Mesothelial cell of epicardium (in vitro differentiated cells): ENCODE data around the gene DCLRE1B. TPM values are rescaled to one million over a fixed set of nuclear protein-coding genes. Genes with fewer than 3 reads are reported as not detected.

ENCODE experiments used
- DNase-seq, 2 experiments: peaks; one replicate each; pipeline ENCODE4 v3.0.0; 2021; ENCODE audit warnings: low spot score in 2 of 2; ENCODE audit not compliant: unreplicated experiment in 2 of 2
- H3K27ac Mint-ChIP-seq: 2 replicates; pipeline ENCODE4 v1.8.0; 2021; ENCODE audit warnings: mixed read lengths
- H3K27me3 Mint-ChIP-seq: 2 replicates; pipeline ENCODE4 v1.8.0; 2021; ENCODE audit warnings: low read depth, mixed read lengths
- H3K36me3 Mint-ChIP-seq: 2 replicates; pipeline ENCODE4 v1.8.0; 2021; ENCODE audit warnings: mixed read lengths
- H3K4me1 Mint-ChIP-seq: 2 replicates; pipeline ENCODE4 v1.8.0; 2021; ENCODE audit warnings: mixed read lengths
- H3K4me3 Mint-ChIP-seq: 2 replicates; pipeline ENCODE4 v1.8.0; 2021; ENCODE audit warnings: mild to moderate bottlenecking, moderate library complexity, mixed read lengths
- H3K9me3 Mint-ChIP-seq: 2 replicates; pipeline ENCODE4 v1.8.0; 2021; ENCODE audit warnings: mixed read lengths
- total RNA-seq: library from RNA; stranded (reverse); gene quantifications from 3 replicates; pipeline ENCODE4 v1.2.1, GENCODE V29; 2021
- TF ChIP-seq, protein P1 (sequence below): fragments of 200-600 bp; sonication (generic); IDR thresholded peaks from one replicate; pipeline ENCODE4 v1.5.0; 2021; ENCODE audit warnings: antibody characterized with exemption; ENCODE audit not compliant: unreplicated experiment

DCLRE1B gene
- total RNA-seq, 1 donor from 2014 or later: 9.5 TPM

- H3K27me3 Mint-ChIP-seq: no peaks in the 10 kb centered on the region
- H3K4me3 Mint-ChIP-seq: no peak overlapping the region
- no peaks in the 10 kb centered on the region for H3K9me3 Mint-ChIP-seq
- no peak overlapping the region for H3K27ac Mint-ChIP-seq
- H3K36me3 Mint-ChIP-seq: no peaks in the 10 kb centered on the region
- DNase-seq: no peak
- TF ChIP-seq, protein P1, sequence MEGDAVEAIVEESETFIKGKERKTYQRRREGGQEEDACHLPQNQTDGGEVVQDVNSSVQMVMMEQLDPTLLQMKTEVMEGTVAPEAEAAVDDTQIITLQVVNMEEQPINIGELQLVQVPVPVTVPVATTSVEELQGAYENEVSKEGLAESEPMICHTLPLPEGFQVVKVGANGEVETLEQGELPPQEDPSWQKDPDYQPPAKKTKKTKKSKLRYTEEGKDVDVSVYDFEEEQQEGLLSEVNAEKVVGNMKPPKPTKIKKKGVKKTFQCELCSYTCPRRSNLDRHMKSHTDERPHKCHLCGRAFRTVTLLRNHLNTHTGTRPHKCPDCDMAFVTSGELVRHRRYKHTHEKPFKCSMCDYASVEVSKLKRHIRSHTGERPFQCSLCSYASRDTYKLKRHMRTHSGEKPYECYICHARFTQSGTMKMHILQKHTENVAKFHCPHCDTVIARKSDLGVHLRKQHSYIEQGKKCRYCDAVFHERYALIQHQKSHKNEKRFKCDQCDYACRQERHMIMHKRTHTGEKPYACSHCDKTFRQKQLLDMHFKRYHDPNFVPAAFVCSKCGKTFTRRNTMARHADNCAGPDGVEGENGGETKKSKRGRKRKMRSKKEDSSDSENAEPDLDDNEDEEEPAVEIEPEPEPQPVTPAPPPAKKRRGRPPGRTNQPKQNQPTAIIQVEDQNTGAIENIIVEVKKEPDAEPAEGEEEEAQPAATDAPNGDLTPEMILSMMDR: no peak
- no peaks in the 10 kb centered on the region for H3K4me1 Mint-ChIP-seq
Measured at GRCh38 chr1:113870778-113871177, 34.3 kb upstream of the DCLRE1B start.

GRCh38 chr1:113871597-113872113 is 33.5 kb upstream of the DCLRE1B start, which contains the start of gene PTPN22:
Gene PTPN22, minus strand, starts transcription at chr1:113871712.
- H3K27ac Mint-ChIP-seq: no peak within 1 kb of the TSS
- no peaks in the 10 kb centered on the region for H3K9me3 Mint-ChIP-seq
- no peak within 1 kb of the TSS for H3K4me3 Mint-ChIP-seq
- no peak for DNase-seq
- TF ChIP-seq, protein P1: no peak
- no peaks in the 10 kb centered on the region for H3K27me3 Mint-ChIP-seq
- H3K4me1 Mint-ChIP-seq: no peaks in the 10 kb centered on the region
- H3K36me3 Mint-ChIP-seq: no peaks in the 10 kb centered on the region

GRCh38 chr1:113872219-113872935 is 32.7 kb upstream of the DCLRE1B start:
- no peak for DNase-seq
- TF ChIP-seq, protein P1: no peak
- Mint-ChIP-seq H3K36me3 (no peaks in the 10 kb centered on the region), H3K27me3 (no peaks in the 10 kb centered on the region), H3K4me1 (no peaks in the 10 kb centered on the region), H3K9me3 (no peaks in the 10 kb centered on the region), H3K27ac (no peak overlapping the region), H3K4me3 (no peak overlapping the region)

GRCh38 chr1:113874012-113874879 is 30.9 kb upstream of the DCLRE1B start:
- no peaks in the 10 kb centered on the region for H3K9me3 Mint-ChIP-seq
- no peak for DNase-seq
- H3K27me3 Mint-ChIP-seq: no peaks in the 10 kb centered on the region
- H3K4me1 Mint-ChIP-seq: peaks cover 5% of the 10 kb centered on the region
- no peak overlapping the region for H3K27ac Mint-ChIP-seq
- H3K36me3 Mint-ChIP-seq: no peaks in the 10 kb centered on the region
- TF ChIP-seq, protein P1: no peak
- no peak overlapping the region for H3K4me3 Mint-ChIP-seq

- Mint-ChIP-seq H3K27me3 (no peaks in the 10 kb centered on the region), H3K9me3 (no peaks in the 10 kb centered on the region), H3K4me3 (no peak overlapping the region), H3K27ac (no peak overlapping the region), H3K36me3 (no peaks in the 10 kb centered on the region), H3K4me1 (peaks cover 5% of the 10 kb centered on the region)
- TF ChIP-seq, protein P1: no peak
- no peak for DNase-seq
Measured at GRCh38 chr1:113875714-113876113, 29.4 kb upstream of the DCLRE1B start.
